NCI-H774 (cell line): ENCODE results near the gene IDUA.
"Not testable (repeated sequence)": the region's sequence is repeated elsewhere in the genome, so short reads cannot be mapped to it uniquely, and the experiment has no call there.

Experiments used
- DNase-seq: peaks from one replicate; lab custom pipeline; 2025; lab: John Stamatoyannopoulos, UW

IDUA gene

GRCh38 chr4:967113-968104 lies 19.4 kb upstream of the IDUA start:
- no peak for DNase-seq

DNA sequence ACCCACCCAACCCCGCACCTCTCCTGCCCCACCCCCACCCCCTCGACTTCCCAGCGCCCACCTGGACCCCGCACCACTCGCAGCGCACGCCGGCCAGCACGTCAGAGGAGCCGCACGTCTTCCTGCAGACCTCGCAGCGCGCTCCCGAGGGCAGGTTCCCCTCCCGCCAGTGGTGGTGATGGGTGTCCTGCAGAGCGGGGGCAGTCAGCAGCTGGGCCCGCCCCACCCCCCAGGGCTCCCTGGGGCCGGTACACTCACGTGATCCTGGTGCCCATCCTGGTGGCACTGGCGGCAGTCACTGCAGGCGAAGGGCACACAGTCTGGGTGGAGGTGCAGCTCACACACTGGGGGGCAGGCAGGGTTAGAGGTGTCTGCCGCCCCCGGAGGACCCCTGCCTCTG lies 18.6 kb upstream of the IDUA start:
- no peak for DNase-seq

DNA sequence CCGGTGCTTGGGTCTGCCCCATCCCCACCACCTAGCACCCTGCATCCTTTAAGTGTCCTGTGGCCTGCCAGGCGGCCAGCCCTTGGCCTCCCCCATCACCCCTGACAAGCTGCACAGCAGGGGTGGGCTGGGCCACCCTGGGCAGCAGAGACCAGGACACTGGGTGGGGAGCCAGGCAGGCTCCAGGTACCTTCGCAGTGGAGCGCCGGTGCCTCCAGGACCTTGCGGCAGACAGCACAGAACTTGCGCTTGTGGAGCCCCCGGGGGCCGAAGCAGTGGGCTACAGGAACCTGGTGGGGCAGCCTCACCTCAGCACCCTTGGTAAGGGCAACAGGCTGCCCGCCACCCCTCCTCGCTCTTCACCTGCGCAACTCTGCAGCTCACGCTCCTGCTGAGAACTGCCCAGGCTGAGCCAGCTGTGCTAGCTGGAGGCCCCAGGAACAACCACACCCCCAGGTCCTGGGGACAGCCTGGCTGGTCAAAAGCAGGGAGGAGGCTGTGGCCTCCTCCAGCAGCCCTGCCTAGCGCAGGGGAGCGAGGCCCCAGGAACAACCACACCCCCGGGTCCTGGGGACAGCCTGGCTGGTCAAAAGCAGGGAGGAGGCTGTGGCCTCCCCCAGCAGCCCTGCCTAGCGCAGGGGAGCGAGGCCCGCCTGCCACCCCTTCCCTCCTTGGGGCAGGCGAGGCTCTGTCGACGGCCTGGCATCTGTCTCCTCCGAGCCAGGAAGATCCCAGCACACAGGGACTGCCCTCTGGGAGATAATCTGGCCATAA lies 18.0 kb upstream of the IDUA start:
- no peak for DNase-seq

DNA sequence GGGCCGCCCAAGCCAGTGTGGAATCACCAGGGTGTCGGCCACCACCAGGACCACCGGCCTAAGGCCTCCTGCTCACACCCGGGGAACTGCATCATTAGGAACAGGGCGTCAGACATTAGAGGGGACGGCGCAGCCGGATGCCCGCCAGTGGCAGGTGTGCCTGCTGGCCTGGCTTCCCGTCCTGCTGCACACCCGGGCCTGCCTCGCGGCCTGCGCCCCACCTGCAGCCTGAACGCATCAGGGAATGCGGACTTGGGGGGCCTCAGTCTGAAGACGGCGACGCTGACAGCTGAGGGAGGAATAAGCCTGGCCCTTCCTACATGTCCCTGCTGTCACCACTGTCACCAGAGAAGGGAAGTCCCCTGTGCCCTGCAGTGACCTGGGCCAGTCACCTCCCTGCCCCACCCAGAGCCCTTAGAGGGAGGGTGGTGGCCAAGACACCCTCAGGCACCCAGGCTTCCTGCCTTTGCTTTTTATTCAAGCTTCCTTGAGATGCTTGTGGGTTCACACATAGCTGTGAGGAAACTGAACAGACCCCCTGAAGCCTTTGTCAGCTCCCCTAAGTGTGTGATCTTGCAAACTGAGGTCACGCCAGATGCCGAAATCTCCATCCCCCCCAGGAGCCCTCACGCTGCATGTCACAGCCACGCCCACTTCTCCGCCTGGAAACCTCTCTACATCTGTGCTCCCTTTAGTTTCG lies 16.6 kb upstream of the IDUA start:
- no peak for DNase-seq

GRCh38 chr4:970854-971520 lies 15.9 kb upstream of the IDUA start:
- no peak for DNase-seq

GRCh38 chr4:971666-972500 lies 15.0 kb upstream of the IDUA start:
- DNase-seq = no peak

DNA sequence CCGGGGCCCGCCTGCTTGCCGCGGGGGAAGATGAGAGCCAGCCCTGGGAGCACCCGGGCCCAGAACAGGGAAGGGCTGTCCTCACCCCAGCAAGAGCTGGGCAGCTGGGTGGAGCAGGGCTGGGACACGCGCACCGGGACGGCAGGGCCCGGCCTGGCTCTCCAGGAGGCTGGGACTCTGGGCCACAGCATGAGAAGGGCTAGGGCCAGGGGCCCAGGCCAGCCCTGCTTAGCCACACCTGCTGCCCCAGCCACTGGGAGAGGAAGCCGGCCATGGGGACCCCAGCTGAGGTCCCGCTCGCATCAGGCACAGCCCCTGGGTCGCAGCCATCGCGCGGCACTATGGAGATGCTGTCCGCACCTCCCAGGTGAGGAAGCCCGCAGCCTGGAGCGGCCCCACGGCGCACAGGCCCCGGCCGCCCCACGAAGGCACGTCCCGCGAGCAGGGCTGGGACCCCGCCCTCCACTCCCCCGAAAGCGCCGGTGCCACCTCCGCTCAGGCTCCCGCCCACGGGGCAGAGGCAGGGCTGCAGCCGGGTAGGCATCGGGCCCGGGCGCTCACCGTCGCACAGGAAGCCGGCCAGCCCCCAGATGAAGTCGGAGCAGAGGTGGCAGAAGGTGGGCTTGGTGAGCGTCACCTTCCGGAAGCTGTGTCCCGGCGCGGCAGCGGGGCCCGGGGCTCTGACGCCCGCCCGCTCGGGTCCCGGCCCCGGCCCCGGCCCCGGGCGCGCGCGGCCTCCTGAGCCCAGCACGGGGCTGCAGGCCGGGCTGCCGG lies 14.0 kb upstream of the IDUA start:
- DNase-seq = no peak

GRCh38 chr4:973431-974397 lies 13.1 kb upstream of the IDUA start, which contains the start of gene DGKQ:
TSS of gene DGKQ (minus strand) at chr4:973569. CDS start at chr4:973482, 87 bp downstream.
- peak; percentile 50 for DNase-seq

DNA sequence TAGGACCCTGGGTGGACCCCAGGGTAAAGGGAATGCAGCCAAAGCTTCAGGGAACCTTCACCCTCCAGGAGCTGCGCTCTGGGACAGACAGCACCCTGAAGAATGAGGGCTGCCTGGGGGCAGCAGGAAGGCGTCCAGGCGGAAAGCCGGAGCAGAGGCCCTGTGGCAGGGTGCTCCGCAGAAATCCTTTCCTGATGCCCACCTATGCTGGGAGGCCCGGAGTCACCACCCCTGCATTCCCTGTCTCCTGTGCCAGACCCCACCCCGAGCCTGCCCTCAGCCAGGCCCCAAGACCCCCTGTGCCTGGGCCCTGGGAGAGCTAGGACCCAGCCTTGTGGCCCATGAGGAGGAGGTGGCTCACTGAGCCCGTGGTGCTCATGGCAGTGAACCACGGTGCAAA lies 12.2 kb upstream of the IDUA start:
- DNase-seq = no peak

- not testable (repeated sequence) for DNase-seq
These were observed 10.8 kb upstream of the IDUA start for GRCh38 chr4:976016-976415.

DNA sequence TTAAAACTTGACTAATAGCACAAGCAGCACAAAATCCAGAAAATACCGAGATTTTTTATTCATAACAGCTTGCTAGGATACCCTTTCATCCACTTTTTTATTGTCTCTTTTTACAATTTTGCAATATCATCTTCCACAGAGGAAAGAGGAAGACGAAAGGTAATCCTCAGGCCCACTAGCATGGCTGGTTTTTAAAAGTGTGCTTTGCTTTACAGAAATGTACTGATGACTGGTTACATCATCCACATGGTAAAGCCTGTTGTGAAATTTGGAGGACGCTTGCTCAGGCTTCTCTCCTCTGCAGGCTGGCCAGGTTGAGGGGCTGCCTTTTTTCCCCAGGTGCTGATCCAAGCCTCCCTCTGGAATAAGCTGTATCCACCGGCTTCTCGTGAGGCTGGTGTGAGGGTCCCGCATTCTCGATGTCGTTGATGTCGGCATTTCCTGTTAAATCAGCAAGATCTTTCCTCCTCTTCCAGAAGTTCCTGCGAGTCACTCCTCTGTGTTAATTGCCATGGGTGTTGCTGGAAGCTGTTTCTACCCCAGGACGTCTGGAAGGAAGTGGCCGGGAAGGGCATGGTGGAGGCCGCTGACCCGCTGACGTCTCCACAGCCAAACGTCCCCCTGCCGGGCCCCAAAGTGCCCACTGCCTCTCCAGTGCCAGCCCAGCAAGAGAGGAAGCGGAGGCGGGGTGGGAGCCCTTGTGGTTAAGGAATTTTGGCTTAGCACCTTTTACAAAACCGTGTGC lies 7.7 kb upstream of the IDUA start:
- no peak for DNase-seq

DNA sequence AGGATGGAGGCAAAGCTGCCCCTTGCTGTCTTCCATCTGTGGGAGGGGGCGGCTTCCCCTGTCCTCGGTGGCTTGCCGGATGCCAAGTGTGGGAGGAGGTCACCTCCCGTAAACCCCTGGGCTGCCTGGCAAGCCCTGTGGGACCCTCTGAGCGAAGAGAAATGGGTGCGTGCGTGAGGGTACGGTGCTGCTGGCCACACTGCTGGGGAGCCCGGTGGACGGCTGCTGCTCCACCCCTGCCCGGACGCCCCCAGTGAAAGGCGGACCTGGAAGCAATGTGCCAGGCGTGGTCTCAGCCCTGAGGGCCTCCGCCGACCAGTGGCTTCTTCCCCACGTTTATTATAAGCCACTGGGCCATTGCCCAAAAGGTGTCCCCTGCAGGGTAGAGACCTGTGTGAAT lies 4.6 kb upstream of the IDUA start:
- DNase-seq = no peak

DNA sequence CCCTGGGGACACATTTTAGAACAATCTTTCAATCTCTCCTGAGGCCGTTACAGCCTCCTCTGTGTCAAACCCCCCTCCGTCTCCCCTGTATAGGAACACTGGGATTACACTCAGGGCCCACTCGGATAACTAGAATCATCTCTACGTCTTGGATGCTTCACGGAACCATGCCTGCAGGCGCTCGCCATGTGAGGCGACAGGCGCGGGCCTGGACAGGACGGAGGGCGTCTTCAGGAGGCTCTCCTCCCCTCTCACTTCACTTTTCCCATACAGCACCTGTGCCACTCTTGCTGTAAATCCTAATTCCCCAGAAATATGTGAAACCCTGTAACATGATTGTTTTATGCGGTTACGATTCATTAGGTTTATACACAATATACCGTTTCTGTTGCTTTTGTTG lies 4.0 kb upstream of the IDUA start:
- DNase-seq = no peak

DNA sequence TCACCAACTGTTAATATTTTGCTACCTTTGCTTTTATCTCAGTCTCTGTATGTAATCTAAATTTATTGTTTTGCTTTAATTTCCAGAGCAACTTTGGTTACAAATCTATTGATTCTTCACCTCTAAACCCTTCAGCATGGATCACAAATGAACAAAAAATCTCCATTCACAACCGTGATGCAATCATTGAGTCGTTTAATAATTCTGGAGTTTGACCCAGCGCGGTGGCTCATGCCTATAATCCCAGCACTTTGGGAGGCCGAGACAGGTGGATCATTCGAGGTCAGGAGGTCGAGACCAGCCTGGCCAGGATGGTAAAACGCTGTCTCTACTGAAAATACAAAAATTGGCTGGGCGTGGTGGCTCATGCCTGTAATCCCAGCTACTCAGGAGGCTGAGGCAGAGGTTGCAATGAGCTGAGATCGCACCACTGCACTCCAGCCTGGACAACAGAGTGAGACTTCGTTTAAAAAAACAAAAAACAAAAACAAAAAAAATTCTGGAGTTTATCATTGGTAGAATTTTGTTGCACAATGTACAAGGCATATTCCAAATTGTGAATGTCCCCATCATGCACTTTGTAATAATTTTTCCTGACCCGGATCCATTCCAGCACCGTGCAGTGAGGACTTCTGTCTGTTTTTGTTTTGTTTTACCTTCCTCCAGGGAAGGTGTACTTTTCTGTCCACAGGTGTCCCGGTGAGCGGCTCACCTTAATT lies 2.3 kb upstream of the IDUA start:
- no peak for DNase-seq

DNA sequence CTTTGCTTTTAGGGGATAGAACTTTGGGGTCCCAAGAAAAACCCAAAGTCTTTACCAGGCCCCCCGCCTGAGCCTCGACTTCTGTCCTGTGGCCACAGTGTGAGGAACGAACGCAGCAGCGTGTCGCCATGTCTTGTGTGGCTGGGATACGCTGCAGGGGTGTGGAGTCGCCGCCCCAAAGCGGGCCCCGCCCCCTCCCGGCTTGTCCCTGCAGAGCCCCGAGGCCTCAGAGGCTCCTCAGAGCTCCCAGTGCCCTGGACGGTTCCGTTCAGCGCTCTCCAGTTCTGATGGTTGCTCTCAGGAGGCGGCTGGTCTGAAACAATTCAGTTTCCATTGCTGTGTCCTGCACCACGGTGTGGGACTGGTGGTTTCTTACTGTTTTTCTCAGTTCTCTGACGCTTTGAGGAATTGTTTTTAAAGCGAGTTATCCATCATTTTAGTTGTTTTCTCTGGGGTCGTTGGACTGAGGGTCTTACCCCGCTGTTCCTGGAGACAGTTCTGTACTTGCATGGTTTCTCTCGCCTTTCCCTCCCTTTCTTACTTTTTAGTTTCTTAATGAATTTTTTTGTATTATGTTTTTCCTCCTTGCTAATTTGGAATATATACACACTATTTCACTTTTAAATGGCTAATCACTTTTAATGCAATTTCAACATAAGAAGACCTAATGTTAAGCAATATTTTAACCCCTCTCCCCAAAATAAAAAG lies 1.6 kb upstream of the IDUA start:
- DNase-seq = peak; percentile 60

DNA sequence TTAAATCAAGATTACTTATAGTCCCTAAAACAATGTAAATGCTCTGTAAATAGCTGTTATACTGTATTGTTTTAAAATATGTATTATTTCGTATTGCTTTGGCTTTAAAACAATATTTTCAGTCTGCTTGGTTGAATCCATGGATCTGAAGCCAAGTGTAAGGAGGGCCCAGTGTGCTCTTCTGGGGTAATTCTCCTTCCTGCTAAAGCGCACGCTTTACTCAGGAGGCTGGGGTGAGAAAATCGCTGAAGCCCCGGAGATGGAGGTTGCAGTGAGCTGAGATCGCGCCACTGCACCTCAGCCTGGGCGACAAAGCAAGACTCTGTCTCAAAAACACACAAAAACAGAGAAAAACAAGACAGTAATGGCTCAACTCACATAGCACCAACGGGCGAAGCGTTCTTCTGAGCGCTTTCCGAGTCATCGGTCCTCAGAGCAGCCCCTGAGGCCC lies 391 bp upstream of the IDUA start:
- no peak for DNase-seq
